GM12878 (cell line): ENCODE results near the gene SORCS2. TPM values are rescaled to one million over a fixed set of nuclear protein-coding genes. Genes with fewer than 3 reads are reported as not detected.

Experiments used
- ATAC-seq: fragments of 200-7000 bp; cut with Tn5 transposase; 3 replicates; pipeline ENCODE4 v1.9.1; 2020; ENCODE audit warnings: mild to moderate bottlenecking, moderate library complexity
- BruUV-seq: library from RNA; stranded (reverse); fragments of 400-500 nt; replicated peaks from 2 replicates; lab custom pipeline; 2021; lab: Mats Ljungman, UMichigan
- CTCF ChIA-PET: fragments of 300-600 bp; sonication (Branson Sonifier 250); formaldehyde crosslinking; extraction: SDS; loops from one replicate; lab custom pipeline; 2021; ENCODE audit warnings: inconsistent platforms; lab: Yijun Ruan, JAX
- POLR2A ChIA-PET: fragments of 350-600 bp; formaldehyde crosslinking; extraction: SDS; loops from one replicate; lab custom pipeline; 2021; ENCODE audit warnings: inconsistent platforms; lab: Charles Lee
- RAD21 ChIA-PET: fragments of 300-600 bp; sonication (Branson Sonifier 250); formaldehyde crosslinking; loops from one replicate; lab custom pipeline; 2023; ENCODE audit warnings: antibody characterized with exemption; ENCODE audit not compliant: unreplicated experiment; lab: Charles Lee
- SMC1A ChIA-PET: fragments of 300-600 bp; sonication (Branson Sonifier 250); formaldehyde crosslinking; loops from one replicate; lab custom pipeline; 2023; ENCODE audit not compliant: unreplicated experiment, uncharacterized antibody; lab: Charles Lee
- DNase-seq: peaks from one replicate; pipeline ENCODE4 v3.0.0-alpha.2; 2011; ENCODE audit warnings: low read depth, low spot score
- FAIRE-seq: peaks from 3 replicates; lab custom pipeline; 2011; peaks lifted over from hg19 to GRCh38; lab: Jason Lieb, UNC
- H2AFZ ChIP-seq: 2 replicates; pipeline ENCODE4 v1.6.0; 2011; ENCODE audit warnings: low read depth, low read length, control low read depth; ENCODE audit not compliant: control insufficient read depth
- H3K27ac ChIP-seq: 2 replicates; pipeline ENCODE4 v1.5.1; 2011; ENCODE audit warnings: control low read depth; ENCODE audit not compliant: control insufficient read depth, insufficient read depth
- H3K27me3 ChIP-seq, 2 experiments: replicated peaks in 1 of 2; 2 replicates each; pipeline versions ENCODE4 v1.6.0 to v1.6.1; 2011; ENCODE audit warnings: low read length in 1 of 2; ENCODE audit not compliant: control insufficient read depth in 2 of 2, insufficient read depth in 2 of 2
- H3K36me3 ChIP-seq, 2 experiments: 2 replicates each; pipeline ENCODE4 v1.5.1; 2011; ENCODE audit warnings: low read length in 1 of 2; ENCODE audit not compliant: control insufficient read depth in 2 of 2, insufficient read depth in 2 of 2
- H3K4me1 ChIP-seq: 2 replicates; pipeline ENCODE4 v1.6.1; 2011; ENCODE audit warnings: mild to moderate bottlenecking, low read length, moderate library complexity, mixed read lengths; ENCODE audit not compliant: control insufficient read depth, insufficient read depth
- H3K4me2 ChIP-seq: 2 replicates; pipeline ENCODE4 v1.6.0; 2011; ENCODE audit warnings: control low read depth; ENCODE audit not compliant: control insufficient read depth, insufficient read depth
- H3K4me3 ChIP-seq: fragments of 200-600 bp; sonication (generic); 2 replicates; pipeline ENCODE4 v1.5.1; 2016
- H3K79me2 ChIP-seq: 2 replicates; pipeline ENCODE4 v1.6.0; 2011; ENCODE audit warnings: low read length; ENCODE audit not compliant: control insufficient read depth, insufficient read depth
- H3K9ac ChIP-seq: 2 replicates; pipeline ENCODE4 v1.8.0; 2011; ENCODE audit warnings: low read length, control low read depth, mixed read lengths; ENCODE audit not compliant: control insufficient read depth, insufficient read depth
- H3K9me3 ChIP-seq: replicated peaks from 3 replicates; pipeline ENCODE4 v1.5.1; 2011; ENCODE audit warnings: mild to moderate bottlenecking, low read length; ENCODE audit not compliant: control insufficient read depth, insufficient read depth
- H4K20me1 ChIP-seq: 2 replicates; pipeline ENCODE4 v1.6.0; 2011; ENCODE audit not compliant: control insufficient read depth, insufficient read depth
- ATF7 ChIP-seq: fragments of 450-650 bp; IDR thresholded peaks from 2 replicates; pipeline ENCODE4 v1.6.1; 2016; ENCODE audit warnings: low read depth, mild to moderate bottlenecking
- EED ChIP-seq: sonication (generic); IDR thresholded peaks from 2 replicates; pipeline ENCODE4 v1.6.1; 2016; ENCODE audit warnings: antibody characterized with exemption, low read depth
- EZH2 ChIP-seq: IDR thresholded peaks from 2 replicates; pipeline ENCODE4 v1.6.1; 2012; ENCODE audit warnings: low read depth, mild to moderate bottlenecking, control low read depth, inconsistent platforms, low read length, borderline replicate concordance; ENCODE audit not compliant: control insufficient read depth
- MTA3 ChIP-seq: IDR thresholded peaks from 2 replicates; pipeline ENCODE4 v1.6.1; 2012; ENCODE audit warnings: low read length, inconsistent platforms, borderline replicate concordance
- MYC ChIP-seq: IDR thresholded peaks from 2 replicates; pipeline ENCODE4 v1.6.1; 2011; ENCODE audit warnings: mild to moderate bottlenecking, low read length, moderate library complexity, inconsistent platforms; ENCODE audit not compliant: insufficient read depth, insufficient replicate concordance, insufficient read length, severe bottlenecking
- PAX5 ChIP-seq: IDR thresholded peaks from 2 replicates; pipeline ENCODE4 v1.6.1; 2011; ENCODE audit warnings: low read depth, low read length, borderline replicate concordance
- ZNF24 ChIP-seq: fragments of 450-650 bp; IDR thresholded peaks from 2 replicates; pipeline ENCODE4 v1.6.1; 2017; ENCODE audit warnings: antibody characterized with exemption, mild to moderate bottlenecking
- WGBS: methylation state at CpG from one replicate; pipeline ENCODE4 v1.1.6; 2016; ENCODE audit warnings: low lambda C conversion rate; ENCODE audit not compliant: insufficient replicate concordance, insufficient coverage; ENCODE audit errors: missing lambda C conversion rate; 5-methylcytosine and 5-hydroxymethylcytosine counted together
- in situ Hi-C: fragments of 300-500 bp; cut with MboI; formaldehyde crosslinking; loops from 9 replicates; pipeline ENCODE4 v1.14.3; 2018; ENCODE audit warnings: mixed read lengths
- intact Hi-C: fragments of 100-400 bp; cut with micrococcal nuclease; formaldehyde crosslinking; loops from one replicate; pipeline ENCODE4 v1.14.2; 2022; ENCODE audit not compliant: unreplicated experiment
- polyA plus RNA-seq, 11 experiments: library from polyadenylated mRNA; depleted of rRNA in 4 of 11; unstranded in 6 of 11; stranded (reverse) in 5 of 11; fragments of >200 nt; fragmentation: Nextera tagmentation in 4 of 11; fragmentation: Illumina TruSeq in 1 of 11; extraction: Ambion mirVana in 4 of 11; extraction: Trizol in 1 of 11; gene quantifications; 1 replicate in 1 of 11; 2 replicates in 10 of 11; pipeline versions ENCODE4 v1.2.1 to v1.2.3, GENCODE V29; 2011 to 2016; ENCODE audit warnings: inconsistent platforms in 2 of 11, missing spikeins in 2 of 11, low read depth in 1 of 11
- total RNA-seq, 4 experiments: library from RNA; depleted of rRNA in 3 of 4; stranded (reverse); fragments of >200 nt in 3 of 4; fragmentation: Illumina TruSeq in 1 of 4; extraction: Trizol in 1 of 4; gene quantifications; 2 replicates each; pipeline versions ENCODE4 v1.2.1 to v1.2.3, GENCODE V29; 2013 to 2021

SORCS2 gene
- total and polyA plus RNA-seq, 10 of the 15 experiments (the other 5 are each of a cell fraction or from before 2014, with no cell fraction given) = 0.01 to 0.15 (median 0.05) TPM; not detected in 5

DNA sequence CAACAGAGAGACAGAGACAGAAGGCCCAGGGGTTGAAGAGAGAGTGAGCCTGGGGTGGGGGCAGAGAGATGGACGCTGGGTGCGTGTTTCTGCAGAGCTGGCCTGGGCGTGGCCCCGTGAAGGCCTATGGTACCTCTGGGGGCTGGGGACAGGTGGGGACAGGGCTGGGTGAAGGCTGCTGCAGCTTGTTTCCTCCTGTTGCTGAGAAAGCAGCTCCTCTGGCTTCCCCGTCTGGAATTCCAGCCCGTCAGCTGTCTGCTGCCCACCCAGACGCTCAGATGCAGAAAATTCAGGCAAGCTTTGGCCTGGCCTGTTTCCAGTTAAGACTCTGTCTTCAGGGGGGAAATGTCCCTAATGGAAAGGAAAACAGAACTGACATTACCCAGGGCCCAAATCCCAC lies 319.2 kb downstream of the SORCS2 start:
- ChIA-PET CTCF (no interaction called here), POLR2A (no interaction called here), SMC1A (no interaction called here)
- no TSS peak for BruUV-seq
- DNase-seq (no peak), FAIRE-seq (no peak)
- H3K36me3 ChIP-seq = no peaks in the 10 kb centered on the region
- H3K4me2 ChIP-seq = no peak overlapping the region
- no peak overlapping the region for H3K9ac ChIP-seq
- H3K27ac ChIP-seq = no peak overlapping the region
- H3K4me3 ChIP-seq = no peak overlapping the region
- no peak overlapping the region for H2AFZ ChIP-seq
- TF ChIP-seq MYC (no peak), EED (no peak), ZNF24 (no peak), PAX5 (no peak)
- TF ChIP-seq, all 136 proteins: peak for 0
- 58% methylated on average over 3 of the region's 7 CpGs for WGBS
- Histone ChIP-seq H3K79me2 (no peaks in the 10 kb centered on the region), H4K20me1 (no peaks in the 10 kb centered on the region), H3K9me3 (no peaks in the 10 kb centered on the region), H3K4me1 (no peaks in the 10 kb centered on the region), H3K27me3 (no peaks in the 10 kb centered on the region; a peak in 1 of 4 replicates)
- no peak for ATAC-seq
- in situ Hi-C loops = no loop called here
- RAD21 ChIA-PET = no interaction called here
- intact Hi-C loops = no loop called here

DNA sequence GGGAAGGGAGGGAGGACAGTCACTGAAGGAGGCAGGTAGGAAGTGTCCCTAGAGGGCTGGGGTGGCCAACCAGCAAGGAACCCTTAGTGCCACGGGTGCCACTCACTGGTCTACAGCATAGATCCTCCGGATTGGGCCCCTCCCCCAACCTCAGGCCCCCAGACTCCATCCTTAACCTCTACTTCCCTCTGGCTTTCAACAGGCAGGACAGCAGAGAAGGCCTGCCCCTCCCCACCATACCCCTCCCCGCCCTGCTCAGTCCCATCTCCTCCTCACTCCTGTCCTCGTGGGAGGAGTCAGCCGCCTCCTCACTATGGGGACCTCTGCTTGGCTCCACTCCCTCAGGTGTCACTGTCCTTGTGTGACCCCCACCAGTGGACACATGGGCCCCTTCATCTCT lies 320.1 kb downstream of the SORCS2 start:
- no peaks in the 10 kb centered on the region for H3K36me3 ChIP-seq
- ChIA-PET CTCF (no interaction called here), SMC1A (no interaction called here), RAD21 (no interaction called here), POLR2A (no interaction called here)
- no peak overlapping the region for H3K9ac ChIP-seq
- H3K27me3 ChIP-seq = peaks cover 0 to 2% of the 10 kb centered on the region in 2 experiments; a peak in 1 of 4 replicates
- H3K4me1 ChIP-seq = no peaks in the 10 kb centered on the region
- TF ChIP-seq MTA3 (no peak), EZH2 (no peak), ATF7 (no peak)
- no peak overlapping the region for H3K4me3 ChIP-seq
- H4K20me1 ChIP-seq = no peaks in the 10 kb centered on the region
- intact Hi-C loops = no loop called here
- in situ Hi-C loops = no loop called here
- no peak overlapping the region for H3K4me2 ChIP-seq
- 5% methylated on average over 5 of the region's 5 CpGs for WGBS
- H3K9me3 ChIP-seq = no peaks in the 10 kb centered on the region
- FAIRE-seq (no peak), DNase-seq (no peak), ATAC-seq (no peak)
- no peak overlapping the region for H2AFZ ChIP-seq
- no TSS peak for BruUV-seq
- H3K27ac ChIP-seq = no peak overlapping the region
- no peaks in the 10 kb centered on the region for H3K79me2 ChIP-seq
